Rectal smooth muscle tissue (tissue), 1 donor: ENCODE measurements around the gene RECK.

ENCODE experiments used
- H3K27ac ChIP-seq: one replicate; pipeline ENCODE4 v1.7.0; 2013; ENCODE audit warnings: low read depth, low read length, inconsistent platforms
- H3K27me3 ChIP-seq: one replicate; pipeline ENCODE4 v1.7.0; 2013; ENCODE audit warnings: low read length; ENCODE audit not compliant: control insufficient read depth, insufficient read depth
- H3K36me3 ChIP-seq: one replicate; pipeline ENCODE4 v1.7.0; 2013; ENCODE audit warnings: low read length; ENCODE audit not compliant: control insufficient read depth, insufficient read depth
- H3K4me1 ChIP-seq: one replicate; pipeline ENCODE4 v1.7.0; 2013; ENCODE audit warnings: low read length; ENCODE audit not compliant: control insufficient read depth, insufficient read depth
- H3K4me3 ChIP-seq: one replicate; pipeline ENCODE4 v1.7.0; 2013; ENCODE audit warnings: low read length
- H3K9ac ChIP-seq: one replicate; pipeline ENCODE4 v1.7.0; 2013; ENCODE audit warnings: low read length

The RECK gene

DNA sequence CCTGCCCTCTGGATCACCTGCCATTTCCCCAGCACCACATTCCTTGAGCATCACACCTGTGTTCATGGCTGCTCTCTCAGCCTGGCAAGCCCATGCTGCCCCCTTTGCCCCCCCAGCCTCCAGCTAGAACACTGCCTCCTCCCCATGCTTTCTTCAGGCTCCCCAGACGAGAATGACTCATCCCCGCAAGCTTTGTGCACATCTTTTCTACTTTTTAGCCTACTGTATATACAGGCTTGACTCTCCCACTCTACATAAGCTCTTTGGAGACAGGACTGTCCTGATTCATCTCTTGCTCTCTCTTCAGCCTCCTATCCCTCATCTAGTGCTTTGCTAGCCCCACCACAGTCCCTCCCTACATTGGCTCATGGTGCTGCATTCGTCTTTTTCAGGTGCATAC, 79.9 kb downstream of the RECK start:
- Histone ChIP-seq H3K36me3 (no peaks in the 10 kb centered on the region), H3K27me3 (no peaks in the 10 kb centered on the region), H3K9ac (no peak overlapping the region), H3K4me1 (no peaks in the 10 kb centered on the region), H3K27ac (no peak overlapping the region), H3K4me3 (no peak overlapping the region)

DNA sequence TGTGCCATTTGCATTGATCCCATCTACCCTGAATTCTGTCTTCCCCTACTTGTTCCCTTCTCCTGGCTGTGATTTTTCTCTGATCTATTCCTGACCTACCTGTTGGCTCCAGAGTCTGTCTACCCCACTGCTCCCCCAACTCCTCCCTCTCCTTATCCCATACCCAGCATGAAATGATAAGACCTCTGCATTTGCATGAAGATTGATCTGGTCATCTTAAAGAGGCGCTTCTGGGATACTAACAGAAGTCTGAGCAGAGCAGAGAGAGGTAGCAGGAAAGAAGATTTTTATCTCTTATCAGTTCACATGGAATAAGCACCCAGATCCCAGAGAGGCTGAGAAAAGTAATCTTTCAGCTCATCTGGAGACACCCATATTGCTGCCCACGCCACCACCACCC, 81.5 kb downstream of the RECK start:
- Histone ChIP-seq H3K4me3 (no peak overlapping the region), H3K36me3 (no peaks in the 10 kb centered on the region), H3K4me1 (no peaks in the 10 kb centered on the region)

DNA sequence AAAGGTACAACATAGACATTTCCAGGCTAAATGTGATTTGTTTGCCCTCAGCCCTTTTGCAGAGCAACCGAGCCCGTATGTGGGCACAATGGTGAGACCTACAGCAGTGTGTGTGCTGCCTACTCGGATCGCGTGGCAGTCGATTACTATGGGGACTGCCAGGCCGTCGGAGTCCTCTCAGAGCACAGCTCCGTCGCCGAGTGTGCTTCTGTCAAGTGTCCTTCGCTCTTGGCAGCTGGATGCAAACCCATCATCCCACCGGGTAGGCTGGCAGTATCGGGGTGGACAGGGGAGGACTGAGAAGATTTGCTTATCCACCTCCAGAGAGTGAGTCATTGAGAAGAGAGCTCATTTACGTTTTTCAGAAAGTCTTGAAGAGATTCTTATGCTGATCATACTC, 82.0 kb downstream of the RECK start:
- Histone ChIP-seq H3K4me3 (no peak overlapping the region), H3K36me3 (no peaks in the 10 kb centered on the region), H3K4me1 (no peaks in the 10 kb centered on the region), H3K9ac (no peak overlapping the region), H3K27me3 (no peaks in the 10 kb centered on the region), H3K27ac (no peak overlapping the region)

More for the DNA sequence above, 81.5 kb downstream of the RECK start:
- no peak overlapping the region for H3K27ac ChIP-seq
- no peaks in the 10 kb centered on the region for H3K27me3 ChIP-seq
- H3K9ac ChIP-seq: no peak overlapping the region

DNA sequence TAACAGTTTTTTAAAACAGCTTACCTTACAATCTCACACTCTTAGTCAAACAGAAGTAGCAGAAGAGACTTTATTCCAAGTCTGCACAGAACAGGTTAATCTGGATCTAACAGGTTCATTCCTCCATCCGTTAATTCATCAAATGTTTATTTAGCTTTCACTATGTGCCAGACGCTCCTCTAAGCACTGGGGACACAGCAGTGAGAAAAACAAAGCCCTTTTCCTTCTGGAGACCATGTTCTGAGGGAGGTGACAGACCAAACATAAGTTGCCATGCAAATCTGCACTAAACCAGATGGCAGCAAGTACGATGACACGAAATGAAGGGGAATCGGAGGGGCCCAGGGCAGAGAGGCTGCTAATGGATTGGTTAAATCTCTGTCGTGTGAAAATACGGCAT, 82.8 kb downstream of the RECK start:
- no peaks in the 10 kb centered on the region for H3K4me1 ChIP-seq
- H3K36me3 ChIP-seq: no peaks in the 10 kb centered on the region
- H3K4me3 ChIP-seq: no peak overlapping the region
- H3K9ac ChIP-seq: no peak overlapping the region
- no peaks in the 10 kb centered on the region for H3K27me3 ChIP-seq
- H3K27ac ChIP-seq: no peak overlapping the region

DNA sequence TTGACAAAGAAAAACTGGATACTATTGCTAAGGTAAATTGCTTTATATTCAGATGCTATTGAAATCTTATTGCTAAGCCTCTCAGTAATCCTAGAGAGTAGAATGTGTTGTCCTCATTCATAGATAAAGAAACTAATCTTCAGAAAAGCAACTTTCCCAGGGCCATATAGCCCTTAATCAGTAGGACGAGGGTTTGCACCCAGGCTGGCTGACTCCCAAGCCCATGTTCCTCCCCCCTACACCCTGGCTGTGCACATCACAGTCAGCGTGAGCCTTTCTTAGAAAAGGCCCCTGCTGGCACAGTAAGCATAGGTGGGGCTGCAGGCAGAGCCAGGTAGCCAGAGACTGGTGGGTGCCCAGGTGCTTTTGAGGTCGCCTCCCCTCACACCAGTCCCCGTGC, 84.0 kb downstream of the RECK start:
- H3K36me3 ChIP-seq: no peaks in the 10 kb centered on the region
- no peaks in the 10 kb centered on the region for H3K27me3 ChIP-seq
- no peak overlapping the region for H3K4me3 ChIP-seq
- H3K4me1 ChIP-seq: no peaks in the 10 kb centered on the region
- H3K9ac ChIP-seq: no peak overlapping the region
- H3K27ac ChIP-seq: no peak overlapping the region

DNA sequence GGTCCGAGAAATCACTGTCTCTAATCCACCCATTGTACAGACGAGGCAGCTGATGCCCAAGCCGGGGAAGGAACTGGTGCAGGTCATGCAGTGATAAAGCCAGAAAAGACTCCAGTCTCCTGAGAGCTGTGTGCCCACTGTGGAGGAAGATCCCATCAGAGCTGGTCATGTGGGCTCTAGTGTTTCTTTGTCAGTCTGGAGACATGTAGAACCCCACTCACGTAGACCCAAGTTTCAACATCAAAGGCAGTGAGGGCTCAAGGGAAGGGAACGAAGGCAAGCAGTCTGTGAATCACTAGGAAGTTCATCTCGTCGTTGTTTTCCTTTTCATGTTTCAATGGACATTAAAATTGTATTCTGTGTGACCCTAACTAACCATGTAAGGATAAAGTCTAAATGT, 85.3 kb downstream of the RECK start:
- Histone ChIP-seq H3K9ac (no peak overlapping the region), H3K4me1 (no peaks in the 10 kb centered on the region), H3K27ac (no peak overlapping the region), H3K27me3 (no peaks in the 10 kb centered on the region), H3K4me3 (no peak overlapping the region), H3K36me3 (no peaks in the 10 kb centered on the region)

DNA sequence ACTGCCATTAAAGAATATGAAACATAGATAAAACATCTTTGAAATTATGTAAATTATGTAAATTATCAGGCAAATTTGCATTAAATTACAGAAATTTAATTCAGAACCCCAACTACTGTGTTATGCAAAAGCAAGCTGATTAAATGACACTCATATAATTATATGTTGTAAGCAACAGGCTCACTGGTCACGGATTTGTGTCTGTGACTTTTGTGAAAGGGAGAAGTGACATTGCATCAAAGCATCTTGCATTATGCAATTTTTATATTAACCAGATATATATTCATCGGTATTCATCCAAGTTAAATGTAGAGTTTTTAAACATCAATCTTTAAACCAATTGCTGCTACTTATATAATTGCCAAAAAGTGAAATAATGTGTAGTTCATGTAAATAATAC, 86.8 kb downstream of the RECK start:
- no peaks in the 10 kb centered on the region for H3K4me1 ChIP-seq
- no peak overlapping the region for H3K4me3 ChIP-seq
- H3K36me3 ChIP-seq: no peaks in the 10 kb centered on the region
- no peak overlapping the region for H3K27ac ChIP-seq
- H3K9ac ChIP-seq: no peak overlapping the region
- H3K27me3 ChIP-seq: no peaks in the 10 kb centered on the region

DNA sequence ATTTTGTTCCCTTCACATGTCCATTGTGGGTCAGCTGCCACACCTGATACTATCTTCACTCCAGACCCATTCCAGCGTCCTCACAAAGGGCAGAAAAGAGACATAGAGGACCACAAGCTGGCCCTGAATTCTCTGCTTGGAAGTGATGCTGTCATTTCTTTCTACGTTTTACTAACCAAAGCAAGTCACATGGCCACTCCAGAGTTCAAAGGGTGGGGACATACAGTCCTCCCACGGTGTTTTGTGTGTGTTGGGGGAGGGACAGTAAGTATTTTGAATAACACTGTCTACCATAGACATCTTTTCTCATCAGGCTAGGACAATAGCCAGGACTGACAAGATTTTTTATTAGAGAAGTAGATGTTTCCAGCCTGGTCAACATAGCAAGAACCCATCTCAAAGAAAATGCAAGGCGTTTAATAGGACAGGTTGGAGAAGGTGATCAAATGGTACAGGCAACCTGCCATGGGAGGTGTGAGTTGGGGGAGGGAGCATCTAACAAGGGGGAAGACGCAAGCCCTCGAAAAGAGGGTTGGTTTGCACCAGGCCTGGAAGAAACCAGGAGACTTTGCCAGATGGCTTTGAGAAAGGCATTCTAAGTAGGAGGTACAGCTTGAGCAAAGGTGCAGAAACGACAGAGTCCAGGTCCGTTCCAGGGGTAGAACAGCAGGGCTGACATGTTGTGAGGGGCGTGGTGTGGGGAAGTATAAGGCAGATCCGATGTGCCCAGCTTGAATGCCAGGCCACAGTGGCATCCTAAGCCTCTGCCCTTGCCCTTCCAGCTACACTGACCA, 88.5 kb downstream of the RECK start:
- H3K27ac ChIP-seq: no peak overlapping the region
- no peaks in the 10 kb centered on the region for H3K36me3 ChIP-seq
- no peak overlapping the region for H3K4me3 ChIP-seq
- no peaks in the 10 kb centered on the region for H3K27me3 ChIP-seq
- no peaks in the 10 kb centered on the region for H3K4me1 ChIP-seq
- no peak overlapping the region for H3K9ac ChIP-seq

DNA sequence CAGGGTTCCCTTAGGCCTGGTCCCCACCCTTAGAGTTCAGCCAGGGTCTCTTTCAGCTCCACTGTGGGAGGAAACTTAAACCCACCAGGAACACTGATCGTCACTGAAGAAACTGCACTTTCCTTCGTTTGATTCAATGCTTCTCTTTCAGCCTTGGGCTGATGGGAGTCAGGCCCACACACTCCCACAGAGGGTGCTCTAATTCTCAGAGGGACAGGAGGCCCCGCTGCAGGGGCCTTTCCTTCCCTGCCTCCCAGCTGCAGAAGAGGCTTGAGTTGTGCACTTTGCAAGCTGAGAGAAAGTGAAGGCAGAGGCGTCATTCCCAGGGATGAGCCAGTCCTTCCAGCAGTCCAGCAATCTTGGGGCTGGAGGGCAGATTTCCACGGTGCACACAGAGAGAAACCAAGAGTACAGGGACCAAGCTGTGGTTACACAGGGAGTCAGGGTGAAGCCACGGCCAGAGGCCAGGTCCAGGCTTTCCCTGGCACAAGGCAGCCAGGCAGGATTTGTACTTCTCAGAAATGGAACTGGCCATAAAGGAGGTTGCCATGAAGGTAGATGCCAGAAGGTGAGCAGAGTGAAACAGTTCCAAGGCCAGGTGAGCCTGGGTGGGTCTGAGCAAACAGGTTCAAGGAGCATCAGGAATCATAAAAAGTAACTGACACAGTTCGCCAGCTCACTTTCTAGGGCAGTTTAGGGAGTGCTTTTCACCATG, 89.5 kb downstream of the RECK start:
- Histone ChIP-seq H3K9ac (no peak overlapping the region), H3K27ac (no peak overlapping the region)

DNA sequence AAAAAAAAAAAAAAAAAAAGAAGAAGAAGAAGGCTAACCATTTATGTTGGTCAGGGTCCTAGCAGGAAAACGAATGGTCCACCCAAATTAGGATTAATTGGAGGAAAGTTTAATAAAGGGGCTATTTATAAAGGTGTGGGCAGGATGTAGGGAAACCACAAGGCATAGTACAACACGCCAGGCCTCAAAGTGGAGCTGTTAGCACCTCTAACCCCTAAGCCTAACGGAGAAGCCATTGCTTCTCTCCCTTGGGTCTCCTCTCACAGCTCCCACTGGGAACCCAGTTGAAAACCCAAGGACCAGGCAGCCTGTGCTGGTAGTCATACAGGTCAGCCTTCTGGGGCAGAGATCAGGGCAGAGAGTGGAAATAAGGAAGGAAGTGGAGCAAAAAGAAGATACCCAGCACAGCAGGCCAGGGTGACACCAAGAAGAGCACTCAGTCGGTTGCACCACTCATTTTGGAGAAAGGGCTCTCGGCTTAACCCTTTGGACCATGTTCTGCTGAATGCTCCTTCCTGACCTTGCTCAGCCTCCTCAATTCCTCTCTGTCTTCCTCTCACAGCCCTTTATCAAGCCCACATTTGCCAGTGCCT, 91.0 kb downstream of the RECK start:
- Histone ChIP-seq H3K4me3 (no peak overlapping the region), H3K9ac (no peak overlapping the region), H3K27me3 (no peaks in the 10 kb centered on the region), H3K27ac (no peak overlapping the region), H3K4me1 (no peaks in the 10 kb centered on the region), H3K36me3 (no peaks in the 10 kb centered on the region)

More for the DNA sequence above, 89.5 kb downstream of the RECK start:
- H3K4me3 ChIP-seq: no peak overlapping the region
- H3K4me1 ChIP-seq: no peaks in the 10 kb centered on the region
- no peaks in the 10 kb centered on the region for H3K36me3 ChIP-seq
- no peaks in the 10 kb centered on the region for H3K27me3 ChIP-seq

DNA sequence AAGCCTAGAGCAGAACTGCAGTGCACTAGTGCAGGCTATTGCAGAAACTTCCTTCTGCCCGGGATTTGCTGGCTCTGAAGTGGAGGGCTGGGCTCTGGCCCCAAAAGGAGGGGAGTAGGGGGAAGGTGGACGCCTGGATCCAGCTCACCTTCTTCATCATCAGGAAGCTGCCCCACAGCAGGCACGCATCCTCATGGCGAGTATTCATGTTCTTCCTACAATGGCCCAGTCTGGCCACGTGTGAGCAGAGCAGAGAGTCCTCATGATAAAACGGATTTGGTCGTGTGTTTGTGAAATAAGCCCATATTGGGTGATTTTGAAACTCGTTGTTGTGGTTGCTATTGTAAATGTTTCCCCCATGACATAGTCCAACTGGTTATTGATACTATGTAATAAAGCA, 91.6 kb downstream of the RECK start:
- Histone ChIP-seq H3K4me3 (no peak overlapping the region), H3K36me3 (no peaks in the 10 kb centered on the region), H3K9ac (no peak overlapping the region), H3K27me3 (no peaks in the 10 kb centered on the region), H3K27ac (no peak overlapping the region), H3K4me1 (no peaks in the 10 kb centered on the region)

DNA sequence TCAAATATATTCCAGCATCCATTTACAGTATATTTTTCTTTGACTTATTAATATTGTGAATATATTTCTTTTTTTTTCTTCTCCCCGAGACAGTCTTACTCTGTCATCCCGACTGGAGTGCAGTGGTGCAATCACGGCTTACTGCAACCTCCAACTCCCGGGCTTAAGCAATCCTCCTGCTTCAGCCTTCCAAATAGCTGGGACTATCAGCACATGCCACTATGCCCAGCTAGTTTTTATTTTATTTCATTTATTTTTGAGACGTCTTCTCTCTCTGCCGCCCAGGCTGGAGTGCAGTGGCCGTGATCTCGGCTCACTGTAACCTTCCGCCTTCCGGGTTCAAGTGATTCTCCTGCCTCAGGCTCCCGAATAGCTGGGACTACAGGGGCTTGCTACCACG, 92.4 kb downstream of the RECK start:
- Histone ChIP-seq H3K36me3 (no peaks in the 10 kb centered on the region), H3K4me3 (no peak overlapping the region), H3K27me3 (no peaks in the 10 kb centered on the region), H3K4me1 (no peaks in the 10 kb centered on the region), H3K9ac (no peak overlapping the region), H3K27ac (no peak overlapping the region)
